K562 (cell line): ENCODE results near the gene STRN3. TPM values are rescaled to one million over a fixed set of nuclear protein-coding genes. Genes with fewer than 3 reads are reported as not detected.

ENCODE experiments used
- CHD2 ChIP-seq: IDR thresholded peaks from 2 replicates; pipeline ENCODE4 v1.6.1; 2011; ENCODE audit warnings: low read depth, low read length
- CREB1 ChIP-seq, 2 experiments: sonication (generic) in 1 of 2; formaldehyde crosslinking in 1 of 2; IDR thresholded peaks; 2 replicates each; pipeline versions ENCODE4 v1.6.1 to v1.8.0; 2012 to 2022; ENCODE audit warnings: inconsistent platforms in 1 of 2, mild to moderate bottlenecking in 1 of 2, missing genetic modification reagents in 1 of 2, moderate library complexity in 1 of 2
- CREBBP ChIP-seq: IDR thresholded peaks from one replicate; pipeline ENCODE4 v1.6.1; 2012; ENCODE audit warnings: low read depth, mild to moderate bottlenecking, control low read depth, inconsistent platforms, low read length
- E2F8 ChIP-seq: fragments of 450-650 bp; IDR thresholded peaks from 2 replicates; pipeline ENCODE4 v1.7.1; 2018; ENCODE audit warnings: mild to moderate bottlenecking, low read depth; ENCODE audit not compliant: partially characterized antibody
- GTF2F1 ChIP-seq: IDR thresholded peaks from 2 replicates; pipeline ENCODE4 v1.6.1; 2011; ENCODE audit warnings: low read depth, low read length, improper control_type of control experiment
- MAX ChIP-seq: sonication (generic); formaldehyde crosslinking; IDR thresholded peaks from 2 replicates; pipeline ENCODE4 v1.9.0; 2022; ENCODE audit warnings: mild to moderate bottlenecking, missing genetic modification reagents
- PBX2 ChIP-seq, 2 experiments: IDR thresholded peaks in 1 of 2; conservative IDR thresholded peaks in 1 of 2; 2 replicates each; pipeline ENCODE4 v1.6.1; 2016; ENCODE audit warnings: low read depth in 2 of 2, mild to moderate bottlenecking in 1 of 2, missing compliant biosample characterization in 1 of 2, missing genetic modification characterization in 1 of 2, moderate library complexity in 1 of 2
- PURB ChIP-seq: sonication (generic); formaldehyde crosslinking; IDR thresholded peaks from 2 replicates; pipeline ENCODE4 v1.9.0; 2021; ENCODE audit warnings: low read depth, mild to moderate bottlenecking, missing genetic modification reagents
- RBM17 ChIP-seq: fragments of 200-400 bp; formaldehyde crosslinking; IDR thresholded peaks from 2 replicates; pipeline ENCODE4 v1.6.1; 2017; ENCODE audit warnings: low read depth, mild to moderate bottlenecking, low read length, borderline replicate concordance
- TEAD4 ChIP-seq, 2 experiments: sonication (generic) in 1 of 2; formaldehyde crosslinking in 1 of 2; IDR thresholded peaks; 2 replicates each; pipeline versions ENCODE4 v1.6.1 to v1.8.0; 2012 to 2022; ENCODE audit warnings: borderline replicate concordance in 1 of 2, inconsistent platforms in 1 of 2, low read length in 1 of 2, mild to moderate bottlenecking in 1 of 2, missing genetic modification reagents in 1 of 2
- U2AF2 ChIP-seq: fragments of 200-400 bp; formaldehyde crosslinking; optimal IDR thresholded peaks from 2 replicates; pipeline ENCODE3; 2017; ENCODE audit warnings: low read depth, mild to moderate bottlenecking, low read length
- XRCC4 ChIP-seq: IDR thresholded peaks from one replicate; pipeline ENCODE4 v1.6.1; 2011; ENCODE audit not compliant: insufficient read depth, insufficient read length; ENCODE audit errors: extremely low read depth
- YY1 ChIP-seq, 3 experiments: IDR thresholded peaks; 2 replicates each; pipeline ENCODE4 v1.6.1; 2011; ENCODE audit warnings: low read length in 2 of 3, mild to moderate bottlenecking in 2 of 3, moderate library complexity in 2 of 3, borderline replicate concordance in 1 of 3, control low read depth in 1 of 3, low read depth in 1 of 3; ENCODE audit not compliant: insufficient read depth in 3 of 3, insufficient replicate concordance in 2 of 3, control insufficient read depth in 1 of 3, insufficient read length in 1 of 3; ENCODE audit errors: extremely low read depth in 1 of 3
- ZEB2 ChIP-seq: fragments of 450-650 bp; IDR thresholded peaks from 2 replicates; pipeline ENCODE4 v1.6.1; 2016
- ZMIZ1 ChIP-seq, 2 experiments: fragments of 150-350 bp in 1 of 2; IDR thresholded peaks; 2 replicates each; pipeline ENCODE4 v1.6.1; 2012 to 2016; ENCODE audit warnings: low read depth in 2 of 2, low read length in 2 of 2, mild to moderate bottlenecking in 1 of 2, moderate library complexity in 1 of 2
- polyA plus RNA-seq, 8 experiments: library from polyadenylated mRNA; depleted of rRNA in 4 of 8; stranded (reverse) in 5 of 8; unstranded in 3 of 8; fragments of >200 nt; fragmentation: Nextera tagmentation in 2 of 8; fragmentation: Illumina TruSeq in 1 of 8; extraction: Ambion mirVana in 2 of 8; extraction: Trizol in 1 of 8; gene quantifications; 2 replicates each; pipeline versions ENCODE4 v1.2.1 to v1.2.3, GENCODE V29; 2011 to 2014; ENCODE audit warnings: inconsistent platforms in 1 of 8, missing spikeins in 1 of 8
- total RNA-seq, 7 experiments: library from RNA; depleted of rRNA in 6 of 7; stranded (reverse); fragments of >200 nt in 6 of 7; fragmentation: Illumina TruSeq in 2 of 7; extraction: Trizol in 2 of 7; gene quantifications; 2 replicates each; pipeline versions ENCODE4 v1.2.1 to v1.2.3, GENCODE V29; 2011 to 2021; ENCODE audit warnings: low replicate concordance in 1 of 7

Gene STRN3
- total and polyA plus RNA-seq, 9 of the 15 experiments (the other 6 are each of a cell fraction or from before 2014, with no cell fraction given), result 5.9 to 29.1 (median 16.0) TPM

DNA sequence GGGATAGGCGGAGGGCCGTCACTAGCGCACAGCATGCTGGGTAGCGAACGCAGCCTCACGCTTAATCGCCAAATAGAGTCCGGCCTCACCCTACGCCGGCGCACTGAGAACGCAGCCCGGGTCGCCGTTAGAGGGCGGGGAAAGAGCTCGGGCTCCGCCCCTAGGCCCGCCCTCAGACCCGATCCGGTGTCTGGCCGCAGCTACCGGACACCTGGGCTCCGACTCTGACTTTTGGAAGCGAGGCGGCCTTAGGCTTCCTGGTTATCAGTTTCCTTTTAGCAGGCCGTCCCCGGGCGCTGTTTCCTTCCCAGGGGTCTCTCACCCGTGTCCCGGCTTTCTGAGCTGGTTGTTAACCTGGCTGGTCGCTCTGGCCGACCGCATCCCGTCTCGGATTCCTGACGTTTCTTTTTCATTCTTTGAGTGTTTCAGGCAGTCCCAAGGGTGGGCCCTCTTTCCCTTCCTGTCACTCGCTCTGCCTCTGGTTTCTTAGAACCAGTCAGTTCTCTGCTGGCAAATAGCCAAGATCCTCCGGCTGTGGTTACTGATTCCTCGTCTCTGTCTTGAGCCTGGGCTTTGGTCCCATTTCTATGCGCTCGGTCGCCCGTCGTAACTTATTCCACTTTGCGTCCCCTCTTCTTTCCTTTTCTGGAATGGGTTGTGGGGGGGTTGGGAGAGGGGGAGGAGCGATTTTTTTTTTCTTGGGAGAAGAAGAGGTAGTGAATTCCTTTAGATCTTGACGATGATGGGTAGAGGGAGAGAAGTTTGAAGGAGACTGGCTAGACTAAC is 464 bp upstream of the STRN3 start (continued):
- TF ChIP-seq PBX2 (CRISPR knock-in tag; IDR thresholded peaks at IDR 0.05; ENCODE audit: low read depth) (no peak), PBX2 (tag; conservative IDR thresholded peaks at IDR 0.05; ENCODE audit: low read depth) (no peak), TEAD4 (IDR thresholded peaks at IDR 0.05; ENCODE audit: low read length) (0 out of 2 replicates have a peak, but pooled peaks have one; percentile 42), TEAD4 (CRISPR knock-in tag; IDR thresholded peaks at IDR 0.05; ENCODE audit: borderline replicate concordance) (no peak), MAX (CRISPR knock-in tag) (0 out of 2 replicates have a peak, but pooled peaks have one; percentile 14), ZMIZ1 (IDR thresholded peaks at IDR 0.05; ENCODE audit: low read depth in 2 of 2, low read length in 2 of 2) (no peak), E2F8 (no peak), YY1 (IDR thresholded peaks at IDR 0.05; ENCODE audit: borderline replicate concordance in 1 of 3, control insufficient read depth in 1 of 3, extremely low read depth in 1 of 3, insufficient read depth in 3 of 3, insufficient read length in 1 of 3, insufficient replicate concordance in 2 of 3, low read depth in 1 of 3, low read length in 2 of 3) (peak in 1 of 3 experiments; percentile 3), ZEB2 (no peak), XRCC4 (no peak), PURB (CRISPR knock-in tag) (no peak), U2AF2 (no peak), CREB1 (IDR thresholded peaks at IDR 0.05) (peak; percentile 41; the same call in 1 of the 2 replicates), CREB1 (CRISPR knock-in tag; IDR thresholded peaks at IDR 0.05) (peak; percentile 30; the same call in 1 of the 2 replicates), CREBBP (no peak), CHD2 (no peak), GTF2F1 (no peak), RBM17 (no peak)
